ENCODE measurements around the gene TNNT2. TPM values are rescaled to one million over a fixed set of nuclear protein-coding genes. Genes with fewer than 3 reads are reported as not detected.
A peak's percentile ranks its signal among the peaks of the same experiment; 100 is the strongest.

Gene TNNT2
- total and polyA plus RNA-seq, 2 of the 4 experiments (the other 2 are of a cell fraction), result 0.18 to 1.2 TPM

GRCh38 chr1:201329801-201330200 is 47.7 kb downstream of the TNNT2 start:
- Histone ChIP-seq H3K56ac (ENCODE audit: extremely low read depth, insufficient read depth, low read length) (no peak overlapping the region), H3K9me3 (ENCODE audit: control insufficient read depth, insufficient read depth, low read length) (peaks cover 2% of the 10 kb centered on the region; the same call in 1 of the 2 replicates), H4K8ac (ENCODE audit: low read depth in 2 of 2, low read length in 2 of 2) (no peak overlapping the region), H2AFZ (replicated peaks; ENCODE audit: low read length, poor library complexity) (no peak overlapping the region), H2AK5ac (ENCODE audit: low read depth, low read length) (no peak overlapping the region), H3K4me2 (ENCODE audit: low read depth, low read length) (peak overlapping the region; percentile 35), H3K9ac (ENCODE audit: low read depth, low read length) (no peak overlapping the region; the same call in 1 of the 2 replicates), H3K9me1 (ENCODE audit: insufficient read depth, low read length) (no peaks in the 10 kb centered on the region), H4K91ac (ENCODE audit: insufficient read depth, low read depth, low read length) (no peak overlapping the region; the same call in 1 of the 2 replicates), H2AK9ac (replicated peaks; ENCODE audit: low read depth, low read length, poor library complexity) (no peak overlapping the region), H2BK120ac (ENCODE audit: low read depth, low read length) (no peak overlapping the region), H4K5ac (ENCODE audit: low read depth, low read length) (no peak overlapping the region), H3K4me3 (ENCODE audit: insufficient read depth, low read depth, low read length) (no peak overlapping the region), H4K20me1 (ENCODE audit: insufficient read depth, low read length) (no peaks in the 10 kb centered on the region), H3K23ac (ENCODE audit: low read depth, low read length) (no peak overlapping the region), H2BK5ac (ENCODE audit: low read depth, low read length, poor library complexity, severe bottlenecking) (no peak overlapping the region), H3K4me1 (ENCODE audit: control insufficient read depth, insufficient read depth, low read length) (peaks cover 4% of the 10 kb centered on the region), H3K27me3 (ENCODE audit: control insufficient read depth, insufficient read depth, low read length) (peaks cover 57% of the 10 kb centered on the region), H3K14ac (replicated peaks; ENCODE audit: low read depth, low read length) (no peak overlapping the region), H2BK15ac (ENCODE audit: low read depth, low read length) (no peak overlapping the region), H3K79me1 (ENCODE audit: low read depth in 1 of 2, low read length in 2 of 2) (no peaks in the 10 kb centered on the region), H3K4ac (ENCODE audit: low read depth, low read length) (no peak overlapping the region), H3K18ac (ENCODE audit: low read depth, low read length) (peak overlapping the region; percentile 10; the same call in 1 of the 2 replicates), H3K27ac (ENCODE audit: insufficient read depth, low read length) (peak overlapping the region; percentile 31; the same call in 1 of the 2 replicates), H2BK20ac (ENCODE audit: low read depth, low read length) (no peak overlapping the region), H3K36me3 (ENCODE audit: control insufficient read depth, insufficient read depth, low read length) (no peaks in the 10 kb centered on the region)
- ChIA-PET CTCF (interaction anchor here (0.7 kb wide), 2 partner anchors 18 to 71 kb away, joined by 3 to 9 read pairs; no protein-coding TSS in a partner anchor), POLR2A (ENCODE audit: unreplicated experiment) (no interaction called here)
- no peak for TF ChIP-seq CHD1 (IDR thresholded peaks at IDR 0.05; ENCODE audit: low read depth, low read length)
- no peak for TF ChIP-seq SMC3 (IDR thresholded peaks at IDR 0.05; ENCODE audit: low read depth, low read length)
- no TSS peak for BruUV-seq (replicated peaks)
- ATAC-seq (ENCODE audit: low read depth) (peak; percentile 78), DNase-seq (peak; percentile 20)
- in situ Hi-C loops (cut with MboI; ENCODE audit: low sequenced_read_pairs) (no loop called here), intact Hi-C loops (cut with micrococcal nuclease) (no loop called here), dilution Hi-C loops (cut with HindIII; ENCODE audit: low sequenced_read_pairs, unreplicated experiment) (no loop called here)
- WGBS, 2 experiments (ENCODE audit: extremely low coverage in 2 of 2, insufficient read length in 1 of 2), result no CpG with 5 or more reads among the region's 4 CpGs

Data from IMR-90 (cell line).